K562 (cell line): ENCODE data around the gene ALDH16A1. TPM values are rescaled to one million over a fixed set of nuclear protein-coding genes. Genes with fewer than 3 reads are reported as not detected.
A peak's percentile ranks its signal among the peaks of the same experiment; 100 is the strongest.

ENCODE experiments used
- ATAC-seq: fragments of 200-7000 bp; cut with Tn5 transposase; 3 replicates; pipeline ENCODE4 v1.9.1; 2020; ENCODE audit warnings: moderate library complexity
- BruUV-seq: library from RNA; stranded (reverse); fragments of 400-500 nt; replicated peaks from 2 replicates; lab custom pipeline; 2021; lab: Mats Ljungman, UMichigan
- CTCF ChIA-PET: fragments of 300-600 bp; formaldehyde crosslinking; extraction: SDS; loops from one replicate; lab custom pipeline; 2021; ENCODE audit warnings: low intra/inter-chr PET ratio; lab: Yijun Ruan, JAX
- POLR2A ChIA-PET: fragments of 300-600, 350-650 bp; sonication (Branson Sonifier 250); formaldehyde crosslinking; extraction: SDS; loops from one replicate; lab custom pipeline; 2021; ENCODE audit warnings: antibody characterized with exemption, inconsistent platforms; lab: Yijun Ruan, JAX
- DNase-seq, 4 experiments: peaks; one replicate each; pipeline versions ENCODE4 v3.0.0 to v3.0.0-alpha.2; 2011 to 2018; ENCODE audit warnings: low spot score in 3 of 4, mixed read lengths in 3 of 4; ENCODE audit errors: extremely low read depth in 1 of 4
- FAIRE-seq: peaks from 2 replicates; lab custom pipeline; 2011; peaks lifted over from hg19 to GRCh38; lab: Jason Lieb, UNC
- H2AFZ ChIP-seq: 2 replicates; pipeline ENCODE4 v1.6.0; 2011; ENCODE audit warnings: low read depth, low read length, control low read depth, inconsistent platforms
- H3K27ac ChIP-seq: fragments of 200-600 bp; 3 replicates; pipeline ENCODE4 v1.8.0; 2011; ENCODE audit warnings: low read depth, mild to moderate bottlenecking, control low read depth, inconsistent platforms, low read length, moderate library complexity, mixed read lengths; ENCODE audit errors: extremely low read depth
- H3K27me3 ChIP-seq, 2 experiments: fragments of 300-600 bp in 1 of 2; 2 replicates in 1 of 2; 3 replicates in 1 of 2; pipeline versions ENCODE4 v1.6.0 to v1.8.0; 2011; ENCODE audit warnings: inconsistent platforms in 2 of 2, low read length in 2 of 2, mild to moderate bottlenecking in 1 of 2, mixed read lengths in 1 of 2, moderate library complexity in 1 of 2; ENCODE audit not compliant: control insufficient read depth in 2 of 2, insufficient read depth in 2 of 2
- H3K36me3 ChIP-seq: fragments of 300-600 bp; 3 replicates; pipeline ENCODE4 v1.8.0; 2011; ENCODE audit warnings: mild to moderate bottlenecking, low read length, inconsistent platforms; ENCODE audit not compliant: control insufficient read depth, insufficient read depth
- H3K4me1 ChIP-seq, 2 experiments: fragments of 200-600 bp in 1 of 2; replicated peaks in 1 of 2; 2 replicates in 1 of 2; 3 replicates in 1 of 2; pipeline versions ENCODE4 v1.5.1 to v1.8.0; 2011; ENCODE audit warnings: inconsistent platforms in 2 of 2, low read length in 2 of 2, mild to moderate bottlenecking in 1 of 2, mixed read lengths in 1 of 2, moderate library complexity in 1 of 2; ENCODE audit not compliant: control insufficient read depth in 2 of 2, insufficient read depth in 2 of 2
- H3K4me2 ChIP-seq: 2 replicates; pipeline ENCODE4 v1.6.1; 2011; ENCODE audit warnings: low read length, control low read depth, inconsistent platforms, mixed read lengths; ENCODE audit not compliant: insufficient read depth
- H3K4me3 ChIP-seq: fragments of 200-600 bp; sonication (generic), shearing (Covaris generic); 2 replicates; pipeline ENCODE4 v1.5.1; 2016; ENCODE audit warnings: control low read depth, inconsistent platforms
- H3K79me2 ChIP-seq: fragments of 200-600 bp; 3 replicates; pipeline ENCODE4 v1.8.0; 2011; ENCODE audit warnings: low read length, inconsistent platforms; ENCODE audit not compliant: control insufficient read depth, insufficient read depth
- H3K9ac ChIP-seq, 2 experiments: 2 replicates each; pipeline versions ENCODE4 v1.6.0 to v1.6.1; 2011; ENCODE audit warnings: low read depth in 2 of 2, low read length in 2 of 2, control low read depth in 1 of 2, inconsistent platforms in 1 of 2, mild to moderate bottlenecking in 1 of 2, mixed read lengths in 1 of 2; ENCODE audit not compliant: insufficient read depth in 1 of 2
- H3K9me1 ChIP-seq: one replicate; pipeline ENCODE4 v1.6.0; 2011; ENCODE audit warnings: inconsistent platforms, mild to moderate bottlenecking, low read length, moderate library complexity; ENCODE audit not compliant: control insufficient read depth, insufficient read depth
- H3K9me3 ChIP-seq: replicated peaks from 2 replicates; pipeline ENCODE4 v1.5.1; 2011; ENCODE audit warnings: low read depth, low read length, inconsistent platforms; ENCODE audit not compliant: control insufficient read depth, insufficient read depth
- H4K20me1 ChIP-seq: replicated peaks from 2 replicates; pipeline ENCODE4 v1.6.1; 2011; ENCODE audit warnings: low read length, inconsistent platforms, mixed read lengths; ENCODE audit not compliant: control insufficient read depth, insufficient read depth
- ADNP ChIP-seq: fragments of 200-800 bp; sonication (Bioruptor generic); IDR thresholded peaks from 2 replicates; pipeline ENCODE4 v1.6.1; 2016; ENCODE audit warnings: missing genetic modification characterization, missing compliant biosample characterization
- BCOR ChIP-seq: fragments of 450-650 bp; IDR thresholded peaks from 2 replicates; pipeline ENCODE4 v1.6.1; 2016
- CBX8 ChIP-seq: fragments of 200-600 bp; sonication (generic); IDR thresholded peaks from 2 replicates; pipeline ENCODE4 v1.6.1; 2012; ENCODE audit warnings: borderline replicate concordance, mixed run types, low read depth, mild to moderate bottlenecking, moderate library complexity, mixed read lengths, low read length, control low read depth, inconsistent platforms; ENCODE audit not compliant: poor library complexity, severe bottlenecking; ENCODE audit errors: extremely low read depth
- HDAC6 ChIP-seq: IDR thresholded peaks from 2 replicates; pipeline ENCODE4 v1.6.1; 2012; ENCODE audit warnings: low read depth, mild to moderate bottlenecking, control low read depth, inconsistent platforms, low read length, moderate library complexity
- HOMEZ ChIP-seq: fragments of 250-450 bp; sonication (Bioruptor Pico); IDR thresholded peaks from 2 replicates; pipeline ENCODE4 v1.4.0; 2020; ENCODE audit warnings: mild to moderate bottlenecking, moderate library complexity
- KLF6 ChIP-seq: fragments of 250-450 bp; sonication (Bioruptor Pico); IDR thresholded peaks from 2 replicates; pipeline ENCODE4 v1.4.0; 2020; ENCODE audit warnings: mild to moderate bottlenecking, moderate library complexity, borderline replicate concordance
- MYC ChIP-seq, 2 experiments: fragments of 250-450 bp in 1 of 2; sonication (Bioruptor Pico) in 1 of 2; IDR thresholded peaks; 2 replicates each; pipeline versions ENCODE4 v1.5.1 to v1.6.1; 2012 to 2021; ENCODE audit warnings: low read depth in 2 of 2, borderline replicate concordance in 1 of 2, improper control_type of control experiment in 1 of 2, low read length in 1 of 2, mild to moderate bottlenecking in 1 of 2, moderate library complexity in 1 of 2
- PHTF2 ChIP-seq: fragments of 250-450 bp; sonication (Bioruptor Pico); IDR thresholded peaks from 2 replicates; pipeline ENCODE4 v1.5.0; 2021; ENCODE audit warnings: mild to moderate bottlenecking
- SIRT6 ChIP-seq: IDR thresholded peaks from one replicate; pipeline ENCODE4 v1.6.1; 2012; ENCODE audit warnings: low read depth, mild to moderate bottlenecking, control low read depth, inconsistent platforms, low read length, moderate library complexity
- VEZF1 ChIP-seq: fragments of 200-800 bp; sonication (Bioruptor generic); IDR thresholded peaks from 2 replicates; pipeline ENCODE4 v1.6.1; 2017; ENCODE audit warnings: missing genetic modification characterization, missing compliant biosample characterization
- ZNF445 ChIP-seq: fragments of 250-450 bp; sonication (Bioruptor Pico); IDR thresholded peaks from 2 replicates; pipeline ENCODE4 v1.4.0; 2020; ENCODE audit warnings: low read depth, mild to moderate bottlenecking, moderate library complexity
- ZNF561 ChIP-seq: fragments of 450-650 bp; formaldehyde crosslinking; conservative IDR thresholded peaks from 2 replicates; pipeline ENCODE4 v1.4.0; 2020; ENCODE audit warnings: mild to moderate bottlenecking, moderate library complexity
- WGBS: fragments of 100-300 bp; shearing (Covaris generic); methylation state at CpG from one replicate; pipeline ENCODE4 v1.1.6; 2016; ENCODE audit warnings: low coverage, mixed read lengths; ENCODE audit not compliant: insufficient coverage; ENCODE audit errors: missing lambda C conversion rate; 5-methylcytosine and 5-hydroxymethylcytosine counted together
- in situ Hi-C: fragments of 300-500 bp; cut with MboI; formaldehyde crosslinking; loops from 4 replicates; pipeline ENCODE4 v1.15.0; 2018; ENCODE audit warnings: inconsistent platforms, mixed read lengths
- intact Hi-C: fragments of 100-400 bp; cut with micrococcal nuclease; formaldehyde crosslinking; loops from 2 replicates; pipeline ENCODE4 v1.14.2; 2022
- polyA plus RNA-seq, 8 experiments: library from polyadenylated mRNA; depleted of rRNA in 4 of 8; stranded (reverse) in 5 of 8; unstranded in 3 of 8; fragments of >200 nt; fragmentation: Nextera tagmentation in 2 of 8; fragmentation: Illumina TruSeq in 1 of 8; extraction: Ambion mirVana in 2 of 8; extraction: Trizol in 1 of 8; gene quantifications; 2 replicates each; pipeline versions ENCODE4 v1.2.1 to v1.2.3, GENCODE V29; 2011 to 2014; ENCODE audit warnings: inconsistent platforms in 1 of 8, missing spikeins in 1 of 8
- total RNA-seq, 7 experiments: library from RNA; depleted of rRNA in 6 of 7; stranded (reverse); fragments of >200 nt in 6 of 7; fragmentation: Illumina TruSeq in 2 of 7; extraction: Trizol in 2 of 7; gene quantifications; 2 replicates each; pipeline versions ENCODE4 v1.2.1 to v1.2.3, GENCODE V29; 2011 to 2021; ENCODE audit warnings: low replicate concordance in 1 of 7

ALDH16A1 gene
- total and polyA plus RNA-seq, 9 of the 15 experiments (the other 6 are each of a cell fraction or from before 2014, with no cell fraction given) = 2.2 to 52.2 (median 7.6) TPM

- intact Hi-C loops (no loop called here), in situ Hi-C loops (no loop called here)
- Histone ChIP-seq H3K9ac (peak within 1 kb of the TSS; percentile 97 to 100), H3K79me2 (peaks cover 46% of the 10 kb centered on the region), H3K9me1 (peaks cover 3% of the 10 kb centered on the region), H3K27ac (peak within 1 kb of the TSS; percentile 99), H2AFZ (peak within 1 kb of the TSS; percentile 96), H4K20me1 (peaks cover 30% of the 10 kb centered on the region), H3K4me3 (peak within 1 kb of the TSS; percentile 100), H3K4me1 (peaks cover 19 to 30% of the 10 kb centered on the region in 2 experiments; a peak in 3 of 5 replicates), H3K4me2 (peak within 1 kb of the TSS; percentile 95), H3K36me3 (peaks cover 50% of the 10 kb centered on the region), H3K27me3 (no peaks in the 10 kb centered on the region), H3K9me3 (no peaks in the 10 kb centered on the region)
- FAIRE-seq (peak; percentile 95), ATAC-seq (peak; percentile 92), DNase-seq (peak; percentile 91 to 100 (median 96))
- CTCF ChIA-PET = interaction anchor here (0.6 kb wide), 1 partner anchor 378 kb away, joined by 3 read pairs; no protein-coding TSS in a partner anchor
- POLR2A ChIA-PET = interaction anchor here (0.6 to 3.0 kb wide), 15 partner anchors 8 to 994 kb away, joined by 3 to 16 read pairs (median 4); partner anchors contain the start of genes PIH1D1, PRMT1 and RPS11
- WGBS = 2% methylated on average over 56 of the region's 57 CpGs
- BruUV-seq = TSS peak; percentile 59
- TF ChIP-seq ZNF445 (CRISPR knock-in tag) (no peak), CBX8 (no peak), BCOR (no peak), SIRT6 (peak; percentile 18), MYC (IDR thresholded peaks at IDR 0.05; ENCODE audit: low read depth, low read length) (peak; percentile 93), MYC (CRISPR knock-in tag; IDR thresholded peaks at IDR 0.05; ENCODE audit: borderline replicate concordance, low read depth) (peak; percentile 83; the same call in 1 of the 2 replicates), ADNP (tag) (no peak), KLF6 (CRISPR knock-in tag) (no peak), HDAC6 (0 out of 2 replicates have a peak, but pooled peaks have one; percentile 31), VEZF1 (CRISPR knock-in tag) (peak; percentile 55), ZNF561 (CRISPR knock-in tag) (no peak), HOMEZ (CRISPR knock-in tag) (no peak), PHTF2 (CRISPR knock-in tag) (0 out of 2 replicates have a peak, but pooled peaks have one; percentile 30)
Observed at GRCh38 chr19:49487277-49488045, 34.4 kb downstream of the ALDH16A1 start, which contains the start of gene RPL13A. TSS of gene RPL13A (plus strand) at chr19:49487608. CDS start at chr19:49487630, 22 bp downstream.
